HG03060 (cell line): ENCODE measurements around the gene SLC4A5.
"Not testable (repeated sequence)": the region's sequence is repeated elsewhere in the genome, so short reads cannot be mapped to it uniquely, and the experiment has no call there.

Experiments
- ATAC-seq: cut with Tn5 transposase; IDR thresholded peaks from one replicate; pipeline ENCODE4 v1.9.1; 2021; ENCODE audit warnings: low read depth, moderate number of reproducible peaks; ENCODE audit not compliant: unreplicated experiment

The SLC4A5 gene

GRCh38 chr2:74368499-74368898 lies 25.3 kb upstream of the SLC4A5 start:
- ATAC-seq, result no peak

- no peak for ATAC-seq
These were observed 24.6 kb upstream of the SLC4A5 start for GRCh38 chr2:74367789-74368188.

GRCh38 chr2:74366036-74366435 lies 22.8 kb upstream of the SLC4A5 start:
- ATAC-seq, result no peak

- ATAC-seq, result no peak
These were observed 21.6 kb upstream of the SLC4A5 start for GRCh38 chr2:74364533-74365505.

GRCh38 chr2:74361327-74361726 lies 18.1 kb upstream of the SLC4A5 start:
- ATAC-seq, result no peak

- no peak for ATAC-seq
These were observed 14.4 kb upstream of the SLC4A5 start for GRCh38 chr2:74357627-74358026.

- ATAC-seq, result no peak
These were observed 6.7 kb upstream of the SLC4A5 start for GRCh38 chr2:74349889-74350288.

- ATAC-seq, result no peak
These were observed 4.5 kb upstream of the SLC4A5 start for GRCh38 chr2:74347742-74348141.

- no peak for ATAC-seq
These were observed 4.1 kb upstream of the SLC4A5 start for GRCh38 chr2:74347303-74347702.

- ATAC-seq, result no peak
These were observed 2.2 kb upstream of the SLC4A5 start for GRCh38 chr2:74345272-74345943.

GRCh38 chr2:74336227-74336626 lies 7.0 kb downstream of the SLC4A5 start:
- not testable (repeated sequence) for ATAC-seq

- ATAC-seq, result no peak
These were observed 8.3 kb downstream of the SLC4A5 start for GRCh38 chr2:74334931-74335333.

- no peak for ATAC-seq
These were observed 9.2 kb downstream of the SLC4A5 start for GRCh38 chr2:74333896-74334586.

GRCh38 chr2:74333175-74333574 lies 10.0 kb downstream of the SLC4A5 start:
- ATAC-seq, result no peak

GRCh38 chr2:74332550-74333174 lies 10.6 kb downstream of the SLC4A5 start:
- ATAC-seq, result no peak

- ATAC-seq, result no peak
These were observed 14.6 kb downstream of the SLC4A5 start for GRCh38 chr2:74328573-74328972.

- ATAC-seq, result no peak
These were observed 15.1 kb downstream of the SLC4A5 start for GRCh38 chr2:74328074-74328473.

GRCh38 chr2:74327627-74328026 lies 15.6 kb downstream of the SLC4A5 start:
- ATAC-seq, result no peak

- no peak for ATAC-seq
These were observed 16.0 kb downstream of the SLC4A5 start for GRCh38 chr2:74327199-74327598.

GRCh38 chr2:74325815-74326214 lies 17.4 kb downstream of the SLC4A5 start:
- no peak for ATAC-seq

- ATAC-seq, result no peak
These were observed 21.5 kb downstream of the SLC4A5 start for GRCh38 chr2:74321737-74322136.
